ENCODE results near the gene KDM3A. TPM values are rescaled to one million over a fixed set of nuclear protein-coding genes. Genes with fewer than 3 reads are reported as not detected.

KDM3A gene
- total RNA-seq, 1 experiment from 2014 or later = 52.4 TPM

GRCh38 chr2:86398500-86399474 is 42.4 kb upstream of the KDM3A start:
- ChIA-PET CTCF (no interaction called here), POLR2A (no interaction called here)
- no TSS peak for BruUV-seq (replicated peaks)
- Mint-ChIP-seq H3K27me3 (ENCODE audit: insufficient read depth, unreplicated experiment) (no peaks in the 10 kb centered on the region), H3K4me1 (ENCODE audit: low read depth, unreplicated experiment) (peaks cover 7% of the 10 kb centered on the region), H3K4me3 (ENCODE audit: unreplicated experiment) (no peak overlapping the region), H3K36me3 (ENCODE audit: insufficient read depth, unreplicated experiment) (no peaks in the 10 kb centered on the region), H3K27ac (ENCODE audit: unreplicated experiment) (no peak overlapping the region), H3K9me3 (ENCODE audit: unreplicated experiment) (peaks cover 10% of the 10 kb centered on the region)
- H3K4me1 ChIP-seq = peaks cover 15% of the 10 kb centered on the region
- H3K36me3 ChIP-seq (ENCODE audit: control insufficient read depth, insufficient read depth, low read length) = no peaks in the 10 kb centered on the region; the same call in 1 of the 2 replicates
- intact Hi-C loops (cut with micrococcal nuclease; ENCODE audit: unreplicated experiment) = loop anchor here (1.0 to 10.0 kb wide), 4 partner anchors 24 to 386 kb away; partner anchors contain the start of gene RNF103
- H3K27me3 ChIP-seq (replicated peaks; ENCODE audit: control insufficient read depth, insufficient read depth, low read length) = peaks cover 1% of the 10 kb centered on the region
- H3K9me3 ChIP-seq = no peaks in the 10 kb centered on the region
- no peak for TF ChIP-seq CTCF (IDR thresholded peaks at IDR 0.05; ENCODE audit: insufficient read depth in 1 of 2, low read depth in 1 of 2, low read length in 1 of 2, severe bottlenecking in 1 of 2, unreplicated experiment in 1 of 2)
- DNase-seq = no peak
- H3K4me3 ChIP-seq (ENCODE audit: low read depth, low read length) = no peak overlapping the region

DNA sequence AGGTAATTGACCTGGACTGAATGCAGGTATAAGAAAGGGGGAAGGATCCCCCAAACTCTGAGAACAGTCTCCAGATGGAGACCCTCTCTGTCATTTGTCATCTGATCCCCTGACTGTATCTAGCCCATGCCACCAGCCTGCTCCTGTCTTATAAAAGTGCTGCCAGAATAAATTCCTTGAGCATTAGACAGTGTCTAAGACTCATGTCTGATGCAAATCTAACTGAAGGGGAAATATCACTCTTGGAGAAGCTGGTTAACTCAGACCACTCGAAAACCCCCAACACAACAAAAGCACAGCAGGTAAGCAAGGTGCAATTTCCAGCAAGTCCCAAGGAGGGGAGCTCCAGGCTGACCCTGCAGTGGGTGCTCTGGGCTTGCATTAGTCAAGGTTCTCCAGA is 40.9 kb upstream of the KDM3A start:
- ChIA-PET CTCF (no interaction called here), POLR2A (no interaction called here)
- H3K4me3 ChIP-seq (ENCODE audit: low read depth, low read length) = no peak overlapping the region
- Mint-ChIP-seq H3K27me3 (ENCODE audit: insufficient read depth, unreplicated experiment) (no peaks in the 10 kb centered on the region), H3K36me3 (ENCODE audit: insufficient read depth, unreplicated experiment) (no peaks in the 10 kb centered on the region), H3K4me1 (ENCODE audit: low read depth, unreplicated experiment) (peaks cover 7% of the 10 kb centered on the region), H3K4me3 (ENCODE audit: unreplicated experiment) (no peak overlapping the region), H3K9me3 (ENCODE audit: unreplicated experiment) (peaks cover 10% of the 10 kb centered on the region), H3K27ac (ENCODE audit: unreplicated experiment) (no peak overlapping the region)
- no peaks in the 10 kb centered on the region; the same call in 1 of the 2 replicates for H3K36me3 ChIP-seq (ENCODE audit: control insufficient read depth, insufficient read depth, low read length)
- H3K9me3 ChIP-seq = no peaks in the 10 kb centered on the region
- peaks cover 1% of the 10 kb centered on the region for H3K27me3 ChIP-seq (replicated peaks; ENCODE audit: control insufficient read depth, insufficient read depth, low read length)
- BruUV-seq (replicated peaks) = no TSS peak
- intact Hi-C loops (cut with micrococcal nuclease; ENCODE audit: unreplicated experiment) = no loop called here
- peaks cover 13% of the 10 kb centered on the region for H3K4me1 ChIP-seq
- TF ChIP-seq CTCF (IDR thresholded peaks at IDR 0.05; ENCODE audit: insufficient read depth in 1 of 2, low read depth in 1 of 2, low read length in 1 of 2, severe bottlenecking in 1 of 2, unreplicated experiment in 1 of 2) = no peak
- DNase-seq = no peak

GRCh38 chr2:86410581-86410980 is 30.6 kb upstream of the KDM3A start:
- no peaks in the 10 kb centered on the region for H3K27me3 ChIP-seq (replicated peaks; ENCODE audit: control insufficient read depth, insufficient read depth, low read length)
- no peak for DNase-seq
- intact Hi-C loops (cut with micrococcal nuclease; ENCODE audit: unreplicated experiment) = no loop called here
- no peaks in the 10 kb centered on the region for H3K9me3 ChIP-seq
- no peaks in the 10 kb centered on the region for H3K36me3 ChIP-seq (ENCODE audit: control insufficient read depth, insufficient read depth, low read length)
- TF ChIP-seq CTCF (IDR thresholded peaks at IDR 0.05; ENCODE audit: insufficient read depth in 1 of 2, low read depth in 1 of 2, low read length in 1 of 2, severe bottlenecking in 1 of 2, unreplicated experiment in 1 of 2) = no peak
- ChIA-PET POLR2A (no interaction called here), CTCF (no interaction called here)
- no peaks in the 10 kb centered on the region for H3K4me1 ChIP-seq
- BruUV-seq (replicated peaks) = no TSS peak
- Mint-ChIP-seq H3K4me3 (ENCODE audit: unreplicated experiment) (no peak overlapping the region), H3K27ac (ENCODE audit: unreplicated experiment) (no peak overlapping the region), H3K27me3 (ENCODE audit: insufficient read depth, unreplicated experiment) (peaks cover 11% of the 10 kb centered on the region), H3K36me3 (ENCODE audit: insufficient read depth, unreplicated experiment) (no peaks in the 10 kb centered on the region), H3K4me1 (ENCODE audit: low read depth, unreplicated experiment) (no peaks in the 10 kb centered on the region), H3K9me3 (ENCODE audit: unreplicated experiment) (peaks cover 20% of the 10 kb centered on the region)
- H3K4me3 ChIP-seq (ENCODE audit: low read depth, low read length) = no peak overlapping the region

Data from Caco-2 (cell line).